Activated naive CD4-positive, alpha-beta T cell treated with anti-CD3 and anti-CD28 coated beads, Interleukin-2, amount 10 ng/mL, durations not matched to agents 7 days and 5 days (primary cell): ENCODE results near the gene ADAM33.

ENCODE experiments used
- CTCF ChIA-PET: fragments of 350-600 bp; sonication (Branson Sonifier 250); formaldehyde crosslinking; loops from one replicate; lab custom pipeline; 2021; ENCODE audit warnings: antibody characterized with exemption; lab: Charles Lee
- DNase-seq: peaks from one replicate; pipeline ENCODE4 v3.0.0-alpha.2; 2020
- H3K27ac Mint-ChIP-seq: one replicate; pipeline ENCODE4 v1.8.0; 2021; ENCODE audit warnings: mild to moderate bottlenecking, moderate library complexity, mixed read lengths
- H3K27me3 Mint-ChIP-seq: one replicate; pipeline ENCODE4 v1.8.0; 2021; ENCODE audit warnings: mild to moderate bottlenecking, mixed read lengths
- H3K36me3 Mint-ChIP-seq: one replicate; pipeline ENCODE4 v1.8.0; 2021; ENCODE audit warnings: mixed read lengths
- H3K4me1 Mint-ChIP-seq: one replicate; pipeline ENCODE4 v1.8.0; 2021; ENCODE audit warnings: mixed read lengths
- H3K4me3 Mint-ChIP-seq: one replicate; pipeline ENCODE4 v1.8.0; 2021; ENCODE audit warnings: mild to moderate bottlenecking, moderate library complexity, mixed read lengths
- H3K9me3 Mint-ChIP-seq: one replicate; pipeline ENCODE4 v1.8.0; 2021; ENCODE audit warnings: mixed read lengths

Gene ADAM33

DNA sequence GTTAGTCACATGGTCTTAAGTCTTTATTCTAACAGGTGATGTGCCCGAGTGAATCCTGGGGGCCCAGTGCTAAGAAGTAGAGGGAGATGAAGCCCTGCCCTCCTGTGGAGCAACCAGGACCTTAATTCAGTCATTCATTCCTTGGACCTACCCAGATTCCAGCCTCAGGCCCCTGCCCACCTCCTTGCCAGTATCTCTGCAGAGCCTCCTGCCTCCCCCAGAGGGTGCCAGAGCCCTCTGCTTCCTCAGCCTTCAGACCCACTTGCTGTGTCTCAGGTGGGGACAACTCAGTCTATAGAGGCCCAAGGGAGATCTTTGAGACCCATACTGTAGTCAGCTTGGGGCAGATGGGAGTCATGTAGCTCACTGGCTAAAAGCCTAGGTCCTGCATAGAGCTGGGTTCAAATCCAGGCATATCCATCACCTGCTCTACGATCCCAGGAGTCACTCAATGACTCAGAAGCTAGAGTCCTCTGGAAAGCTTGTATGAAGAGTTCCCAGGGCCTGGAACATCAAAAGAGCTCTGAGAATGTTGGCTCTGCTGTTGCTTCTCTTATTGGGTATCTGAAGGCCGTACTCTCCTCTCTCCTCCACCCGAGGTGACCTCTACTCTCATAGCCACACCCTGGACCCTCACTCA lies 34.5 kb upstream of the ADAM33 start:
- Mint-ChIP-seq H3K4me3 (no peak overlapping the region), H3K27ac (no peak overlapping the region), H3K9me3 (no peaks in the 10 kb centered on the region), H3K36me3 (no peaks in the 10 kb centered on the region), H3K27me3 (peaks cover 29% of the 10 kb centered on the region), H3K4me1 (peaks cover 13% of the 10 kb centered on the region)
- peak; percentile 39 for DNase-seq
- CTCF ChIA-PET, result interaction anchor here (0.8 to 1.5 kb wide), 14 partner anchors 9 to 367 kb away, joined by 3 to 7 read pairs (median 4); no protein-coding TSS in a partner anchor

DNA sequence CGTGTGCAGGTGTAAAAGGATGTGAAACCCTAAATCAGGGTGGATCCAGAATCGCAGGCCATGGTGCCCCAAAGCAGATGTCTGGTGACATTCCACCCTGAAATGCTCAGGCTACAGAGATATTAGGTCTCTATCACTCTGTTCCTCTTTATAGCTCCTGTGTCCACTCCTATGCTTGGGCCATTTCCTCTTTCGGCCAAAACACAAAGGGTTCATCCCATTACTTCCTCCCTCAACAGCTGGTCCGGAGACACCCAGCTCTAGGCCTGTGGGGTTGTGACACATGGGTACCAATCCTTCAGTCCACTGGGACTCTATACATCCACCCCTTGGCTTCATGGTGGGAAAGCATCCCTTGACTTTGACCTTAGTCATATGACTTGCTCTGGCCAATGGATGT lies 32.3 kb upstream of the ADAM33 start:
- no peaks in the 10 kb centered on the region for H3K9me3 Mint-ChIP-seq
- no peak overlapping the region for H3K4me3 Mint-ChIP-seq
- CTCF ChIA-PET, result interaction anchor here (1.3 kb wide), 1 partner anchor 35 kb away, joined by 4 read pairs; no protein-coding TSS in a partner anchor
- no peak overlapping the region for H3K27ac Mint-ChIP-seq
- H3K36me3 Mint-ChIP-seq, result no peaks in the 10 kb centered on the region
- DNase-seq, result no peak
- H3K27me3 Mint-ChIP-seq, result peaks cover 19% of the 10 kb centered on the region
- H3K4me1 Mint-ChIP-seq, result no peaks in the 10 kb centered on the region

- CTCF ChIA-PET, result interaction anchor here (0.5 to 1.4 kb wide), 2 partner anchors 36 to 149 kb away, joined by 3 to 4 read pairs; no protein-coding TSS in a partner anchor
- Mint-ChIP-seq H3K36me3 (no peaks in the 10 kb centered on the region), H3K27ac (no peak within 1 kb of the TSS)
Observed at GRCh38 chr20:3712279-3712873, 30.6 kb upstream of the ADAM33 start, which contains the start of gene SIGLEC1. TSS of gene SIGLEC1 (minus strand) at chr20:3712600. CDS start at chr20:3707128, 5,472 bp downstream.

GRCh38 chr20:3711484-3711941 lies 29.7 kb upstream of the ADAM33 start:
- Mint-ChIP-seq H3K9me3 (no peaks in the 10 kb centered on the region), H3K4me3 (no peak overlapping the region), H3K27ac (no peak overlapping the region), H3K27me3 (peaks cover 28% of the 10 kb centered on the region), H3K36me3 (no peaks in the 10 kb centered on the region), H3K4me1 (no peaks in the 10 kb centered on the region)
- CTCF ChIA-PET, result interaction anchor here (0.6 to 2.6 kb wide), 33 partner anchors 8 to 1070 kb away, joined by 3 to 39 read pairs (median 4); partner anchors contain the start of gene HSPA12B
- DNase-seq, result no peak

More at GRCh38 chr20:3712279-3712873, 30.6 kb upstream of the ADAM33 start, which contains the start of gene SIGLEC1:
- Mint-ChIP-seq H3K4me1 (no peaks in the 10 kb centered on the region), H3K9me3 (no peaks in the 10 kb centered on the region), H3K27me3 (peaks cover 32% of the 10 kb centered on the region), H3K4me3 (no peak within 1 kb of the TSS)
- no peak for DNase-seq

- no peaks in the 10 kb centered on the region for H3K9me3 Mint-ChIP-seq
- CTCF ChIA-PET, result interaction anchor here (0.6 to 2.6 kb wide), 38 partner anchors 8 to 1070 kb away, joined by 3 to 39 read pairs (median 4); partner anchors contain the start of gene HSPA12B
- no peak overlapping the region for H3K4me3 Mint-ChIP-seq
- no peaks in the 10 kb centered on the region for H3K4me1 Mint-ChIP-seq
- peaks cover 23% of the 10 kb centered on the region for H3K27me3 Mint-ChIP-seq
- no peaks in the 10 kb centered on the region for H3K36me3 Mint-ChIP-seq
- peak; percentile 81 for DNase-seq
- no peak overlapping the region for H3K27ac Mint-ChIP-seq
Observed at GRCh38 chr20:3710703-3711483, 29.1 kb upstream of the ADAM33 start.

DNA sequence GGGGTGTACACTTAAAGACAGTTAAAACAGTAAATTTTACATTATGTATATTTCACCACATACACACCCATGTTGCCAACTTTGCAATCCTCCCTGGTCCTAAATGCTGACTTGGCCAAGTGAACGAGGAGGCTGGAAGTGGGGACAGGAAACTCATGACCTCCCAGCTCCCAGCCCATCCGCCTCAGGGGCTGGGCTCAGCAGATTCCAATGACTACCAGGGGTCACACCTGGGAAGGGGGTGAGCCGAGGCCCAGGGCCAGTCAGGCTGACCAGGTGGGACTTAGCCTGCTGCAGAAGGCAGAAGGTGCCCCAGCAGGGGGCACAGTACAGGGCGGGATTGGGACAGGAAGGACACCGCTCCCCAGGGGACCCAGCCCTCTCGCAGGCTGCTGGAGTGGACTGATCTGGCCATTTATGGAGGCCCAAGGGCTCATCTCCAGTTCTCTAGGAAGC lies 28.2 kb upstream of the ADAM33 start:
- no peak for DNase-seq
- Mint-ChIP-seq H3K27me3 (peaks cover 23% of the 10 kb centered on the region), H3K27ac (no peak overlapping the region), H3K9me3 (no peaks in the 10 kb centered on the region), H3K36me3 (no peaks in the 10 kb centered on the region), H3K4me1 (no peaks in the 10 kb centered on the region), H3K4me3 (no peak overlapping the region)
- CTCF ChIA-PET, result interaction anchor here (0.6 to 2.6 kb wide), 22 partner anchors 8 to 490 kb away, joined by 3 to 39 read pairs (median 6); no protein-coding TSS in a partner anchor

GRCh38 chr20:3707508-3707899 lies 25.7 kb upstream of the ADAM33 start:
- Mint-ChIP-seq H3K27me3 (peaks cover 35% of the 10 kb centered on the region), H3K4me1 (no peaks in the 10 kb centered on the region), H3K36me3 (no peaks in the 10 kb centered on the region)

DNA sequence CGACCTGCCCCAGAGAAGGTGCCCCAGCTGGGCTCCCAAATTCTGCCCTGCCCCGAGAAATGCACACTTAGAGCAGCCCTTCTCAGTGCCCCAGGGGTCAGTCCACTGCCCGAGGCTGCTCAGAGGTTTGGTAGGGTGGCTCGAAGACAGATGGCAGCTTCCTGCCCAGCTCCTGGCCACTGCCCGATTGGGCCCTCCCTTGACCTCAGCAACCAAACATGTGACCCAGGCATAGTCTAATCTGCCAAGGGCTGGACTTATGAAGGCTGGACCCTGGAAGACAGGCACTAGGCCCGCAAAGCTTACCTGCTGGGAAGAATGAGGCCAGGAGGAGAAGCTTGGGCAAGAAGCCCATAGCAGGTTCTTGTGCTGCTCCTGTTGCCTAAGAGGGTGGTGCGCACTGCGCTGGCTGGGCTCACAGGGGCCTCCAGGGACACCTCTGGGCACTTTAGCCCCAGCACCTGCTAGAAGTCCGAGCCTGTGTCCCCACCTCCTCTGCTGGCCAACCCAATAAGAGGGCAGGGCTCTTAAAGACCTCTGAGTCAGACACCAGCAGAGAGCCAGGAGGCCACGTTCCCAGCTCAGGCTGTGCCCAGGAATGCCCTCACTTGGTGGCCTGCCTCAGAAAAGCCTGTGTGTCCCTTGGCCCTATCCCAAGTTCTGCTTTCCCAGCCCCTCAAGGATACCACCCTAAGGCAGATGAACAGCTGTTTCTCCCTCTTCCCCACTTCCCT lies 25.1 kb upstream of the ADAM33 start:
- CTCF ChIA-PET, result interaction anchor here (0.7 to 1.9 kb wide), 6 partner anchors 9 to 144 kb away, joined by 3 to 7 read pairs (median 3); no protein-coding TSS in a partner anchor
- Mint-ChIP-seq H3K9me3 (no peaks in the 10 kb centered on the region), H3K4me1 (no peaks in the 10 kb centered on the region), H3K27ac (no peak overlapping the region), H3K27me3 (peaks cover 32% of the 10 kb centered on the region), H3K4me3 (no peak overlapping the region), H3K36me3 (no peaks in the 10 kb centered on the region)
- no peak for DNase-seq

More at GRCh38 chr20:3707508-3707899, 25.7 kb upstream of the ADAM33 start:
- Mint-ChIP-seq H3K9me3 (no peaks in the 10 kb centered on the region), H3K27ac (no peak overlapping the region), H3K4me3 (no peak overlapping the region)
- CTCF ChIA-PET, result interaction anchor here (0.7 to 1.9 kb wide), 9 partner anchors 9 to 144 kb away, joined by 3 to 7 read pairs (median 3); no protein-coding TSS in a partner anchor
- no peak for DNase-seq

DNA sequence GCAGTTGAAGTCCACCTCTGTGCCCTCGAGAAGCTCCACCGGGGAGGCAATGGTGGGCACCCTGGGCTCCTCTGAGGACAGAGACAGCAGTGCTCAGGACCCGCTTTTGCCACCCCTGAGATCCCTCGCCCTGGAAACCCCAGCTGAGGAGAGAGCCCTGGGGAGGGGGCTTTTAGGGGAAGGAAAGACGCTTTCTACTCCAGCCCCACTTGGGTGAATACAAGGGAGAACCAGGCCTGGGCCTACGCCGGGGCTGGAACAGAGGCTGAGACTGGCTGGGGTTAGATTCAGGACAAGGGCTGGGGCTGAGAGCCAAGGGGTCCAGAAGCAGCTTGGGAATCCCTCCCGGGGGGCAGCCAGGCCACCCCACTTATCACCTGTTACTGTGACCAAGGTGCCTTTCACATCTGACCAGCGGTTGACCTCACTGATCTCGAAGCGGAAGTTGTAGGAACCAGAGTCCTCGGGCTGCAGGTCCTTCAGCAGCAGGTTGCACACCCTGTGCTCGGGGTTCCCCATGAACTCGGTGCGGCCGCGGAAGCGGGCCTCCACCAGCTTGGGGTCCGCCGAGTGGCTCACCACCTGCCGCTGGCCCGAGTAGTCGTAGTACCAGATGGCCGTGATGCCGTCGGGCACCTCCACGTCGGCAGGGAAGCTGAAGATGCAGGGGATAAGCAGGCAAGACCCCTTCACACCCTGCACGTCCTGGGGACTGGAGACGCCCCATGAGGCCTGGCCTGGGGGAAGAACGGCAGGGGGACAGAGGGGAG lies 24.3 kb upstream of the ADAM33 start:
- Mint-ChIP-seq H3K4me3 (no peak overlapping the region), H3K4me1 (no peaks in the 10 kb centered on the region), H3K9me3 (no peaks in the 10 kb centered on the region), H3K36me3 (no peaks in the 10 kb centered on the region), H3K27me3 (peaks cover 31% of the 10 kb centered on the region), H3K27ac (no peak overlapping the region)
- CTCF ChIA-PET, result interaction anchor here (1.5 to 1.7 kb wide), 2 partner anchors 10 to 143 kb away, joined by 3 to 6 read pairs; no protein-coding TSS in a partner anchor
- DNase-seq, result no peak

DNA sequence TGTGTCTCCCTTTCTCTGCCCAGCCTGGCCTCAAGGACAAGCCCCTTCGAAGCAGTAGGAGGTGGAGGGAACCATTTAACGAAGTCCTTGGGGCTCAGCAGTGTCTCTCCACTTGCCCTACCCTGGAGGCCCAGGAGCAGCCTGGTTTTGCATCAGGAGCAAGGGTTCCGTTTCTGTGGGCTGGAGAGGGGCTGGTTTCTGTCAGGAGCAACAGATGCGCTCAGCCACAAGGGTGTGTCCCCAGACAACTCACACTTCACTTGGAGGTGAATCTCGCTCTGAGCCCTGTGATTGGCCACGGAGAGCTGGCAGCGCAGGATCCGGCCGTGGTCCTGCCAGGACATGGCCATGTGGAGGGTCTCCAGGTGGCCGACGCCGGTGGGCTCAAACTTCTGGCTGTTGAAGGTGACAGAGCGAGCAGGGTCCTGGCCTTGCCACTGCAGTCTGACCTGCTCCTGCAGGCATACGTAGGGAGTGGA lies 23.7 kb upstream of the ADAM33 start:
- Mint-ChIP-seq H3K4me3 (no peak overlapping the region), H3K9me3 (no peaks in the 10 kb centered on the region), H3K27ac (no peak overlapping the region), H3K36me3 (no peaks in the 10 kb centered on the region), H3K4me1 (no peaks in the 10 kb centered on the region), H3K27me3 (peaks cover 31% of the 10 kb centered on the region)
- CTCF ChIA-PET, result no interaction called here
- DNase-seq, result no peak

GRCh38 chr20:3704087-3704486 lies 22.3 kb upstream of the ADAM33 start:
- Mint-ChIP-seq H3K9me3 (no peaks in the 10 kb centered on the region), H3K36me3 (no peaks in the 10 kb centered on the region), H3K4me1 (no peaks in the 10 kb centered on the region), H3K27me3 (peaks cover 31% of the 10 kb centered on the region), H3K4me3 (no peak overlapping the region), H3K27ac (no peak overlapping the region)
- no peak for DNase-seq
- CTCF ChIA-PET, result interaction anchor here (0.9 to 1.4 kb wide), 2 partner anchors 12 to 28 kb away, joined by 5 read pairs; no protein-coding TSS in a partner anchor

DNA sequence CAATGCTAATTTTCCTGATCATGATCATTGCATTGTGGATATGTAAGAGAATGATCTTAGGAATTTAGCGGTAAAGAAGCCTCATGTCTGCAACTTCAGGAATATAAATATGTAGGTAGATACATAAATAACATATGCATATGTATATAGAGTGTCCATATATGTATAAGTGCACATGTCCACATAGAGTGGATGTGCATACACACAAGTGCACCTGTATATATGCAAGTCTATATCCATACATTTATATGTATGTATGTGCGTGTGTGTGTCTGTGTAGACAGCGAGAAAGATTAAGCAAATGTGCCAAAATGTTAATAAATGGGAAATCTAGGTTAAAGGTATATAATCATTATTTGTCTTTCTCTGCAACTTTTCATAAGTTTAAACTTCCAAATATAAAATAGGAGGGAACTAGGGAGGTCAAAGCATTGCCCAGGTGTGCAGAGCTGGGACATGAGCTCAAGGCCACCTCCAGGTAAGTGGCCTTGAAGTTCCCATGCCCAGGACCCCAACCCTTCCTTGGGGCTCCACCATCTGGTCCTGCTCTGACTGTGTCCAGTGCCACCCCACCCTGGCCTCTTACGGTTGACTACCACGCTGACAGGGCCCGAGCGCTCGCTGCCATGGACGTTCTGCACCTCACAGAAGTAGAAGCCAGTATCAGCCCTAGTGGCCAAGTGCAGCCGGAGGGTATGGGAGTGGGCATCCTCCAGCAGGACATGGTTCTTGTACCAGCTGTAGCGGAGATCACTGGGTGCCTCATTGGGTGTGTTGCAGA lies 21.0 kb upstream of the ADAM33 start:
- Mint-ChIP-seq H3K9me3 (no peaks in the 10 kb centered on the region), H3K27ac (no peak overlapping the region), H3K27me3 (peaks cover 28% of the 10 kb centered on the region), H3K4me3 (no peak overlapping the region), H3K4me1 (no peaks in the 10 kb centered on the region), H3K36me3 (no peaks in the 10 kb centered on the region)
- DNase-seq, result no peak
- CTCF ChIA-PET, result interaction anchor here (1.0 kb wide), 1 partner anchor 8 kb away, joined by 5 read pairs; no protein-coding TSS in a partner anchor
